ENCODE results near the gene TMPRSS9. TPM values are rescaled to one million over a fixed set of nuclear protein-coding genes. Genes with fewer than 3 reads are reported as not detected.
"Not testable (repeated sequence)": the region's sequence is repeated elsewhere in the genome, so short reads cannot be mapped to it uniquely, and the experiment has no call there.

TMPRSS9 gene
- total RNA-seq, 4 donors from 2014 or later = not detected

GRCh38 chr19:2394054-2394441, 34.0 kb downstream of the TMPRSS9 start:
- Histone ChIP-seq H3K27me3 (peaks cover 8% of the 10 kb centered on the region), H3K4me3 (no peak overlapping the region), H3K36me3 (no peaks in the 10 kb centered on the region), H3K9me3 (no peaks in the 10 kb centered on the region), H3K4me1 (no peaks in the 10 kb centered on the region), H3K27ac (no peak overlapping the region)
- TF ChIP-seq EP300 (IDR thresholded peaks at IDR 0.05) (no peak), POLR2AphosphoS5 (IDR thresholded peaks at IDR 0.05) (no peak)
- 72% methylated on average over 8 of the region's 8 CpGs for whole genome bisulfite sequencing
- no peak for DNase-seq (ENCODE audit: low spot score in 2 of 2)

- H3K4me3 ChIP-seq = no peak overlapping the region
- WGBS = 67% methylated on average over 27 of the region's 27 CpGs
- no peak overlapping the region for H3K27ac ChIP-seq
- H3K27me3 ChIP-seq = peaks cover 8% of the 10 kb centered on the region
- no peaks in the 10 kb centered on the region for H3K4me1 ChIP-seq
- DNase-seq (ENCODE audit: low spot score in 2 of 2) = no peak
- H3K9me3 ChIP-seq = no peaks in the 10 kb centered on the region
- TF ChIP-seq EP300 (IDR thresholded peaks at IDR 0.05) = no peak
- no peak for TF ChIP-seq POLR2AphosphoS5 (IDR thresholded peaks at IDR 0.05)
- TF ChIP-seq CTCF (IDR thresholded peaks at IDR 0.05) = no peak
- TF ChIP-seq POLR2A (IDR thresholded peaks at IDR 0.05) = no peak
- H3K36me3 ChIP-seq = no peaks in the 10 kb centered on the region
Observed at GRCh38 chr19:2394442-2395292, 34.6 kb downstream of the TMPRSS9 start.

GRCh38 chr19:2395293-2395829, 35.3 kb downstream of the TMPRSS9 start:
- not testable (repeated sequence) for H3K4me1 ChIP-seq; H3K9me3 ChIP-seq; DNase-seq (ENCODE audit: low spot score in 2 of 2); H3K4me3 ChIP-seq; H3K36me3 ChIP-seq; H3K27me3 ChIP-seq; H3K27ac ChIP-seq
- 89% methylated on average over 18 of the region's 18 CpGs for WGBS

GRCh38 chr19:2397173-2397572, 37.1 kb downstream of the TMPRSS9 start:
- H3K9me3 ChIP-seq; H3K4me1 ChIP-seq; H3K4me3 ChIP-seq; H3K36me3 ChIP-seq; DNase-seq (ENCODE audit: low spot score in 2 of 2); H3K27me3 ChIP-seq; H3K27ac ChIP-seq: not testable (repeated sequence)
- 94% methylated on average over 7 of the region's 7 CpGs for WGBS

- Histone ChIP-seq H3K27me3 (peaks cover 8% of the 10 kb centered on the region), H3K27ac (no peak overlapping the region), H3K4me3 (no peak overlapping the region), H3K9me3 (no peaks in the 10 kb centered on the region), H3K4me1 (no peaks in the 10 kb centered on the region), H3K36me3 (no peaks in the 10 kb centered on the region)
- no peak for TF ChIP-seq EP300 (IDR thresholded peaks at IDR 0.05)
- TF ChIP-seq CTCF (IDR thresholded peaks at IDR 0.05) = no peak
- TF ChIP-seq POLR2A (IDR thresholded peaks at IDR 0.05) = no peak
- TF ChIP-seq POLR2AphosphoS5 (IDR thresholded peaks at IDR 0.05) = no peak
- DNase-seq (ENCODE audit: low spot score in 2 of 2) = no peak
- WGBS = 84% methylated on average over 13 of the region's 14 CpGs
Observed at GRCh38 chr19:2398735-2399305, 38.8 kb downstream of the TMPRSS9 start.

GRCh38 chr19:2399582-2399981, 39.5 kb downstream of the TMPRSS9 start:
- Histone ChIP-seq H3K4me3 (no peak overlapping the region), H3K27me3 (peaks cover 8% of the 10 kb centered on the region), H3K9me3 (no peaks in the 10 kb centered on the region), H3K27ac (no peak overlapping the region), H3K4me1 (no peaks in the 10 kb centered on the region), H3K36me3 (no peaks in the 10 kb centered on the region)
- no peak for DNase-seq (ENCODE audit: low spot score in 2 of 2)
- TF ChIP-seq POLR2A (IDR thresholded peaks at IDR 0.05) (no peak), POLR2AphosphoS5 (IDR thresholded peaks at IDR 0.05) (no peak), CTCF (IDR thresholded peaks at IDR 0.05) (no peak), EP300 (IDR thresholded peaks at IDR 0.05) (no peak)
- WGBS = 98% methylated on average over 4 of the region's 4 CpGs
